ENCODE results near the gene AGPS. TPM values are rescaled to one million over a fixed set of nuclear protein-coding genes. Genes with fewer than 3 reads are reported as not detected.

Gene AGPS
- total and polyA plus RNA-seq, 9 of the 15 experiments (the other 6 are each of a cell fraction or from before 2014, with no cell fraction given) = 15.5 to 211 (median 63.1) TPM

GRCh38 chr2:177392373-177393202, at the start of gene AGPS (continued):
- TF ChIP-seq POLR2B (IDR thresholded peaks at IDR 0.05; ENCODE audit: low read depth, partially characterized antibody) (peak; percentile 90), HIVEP1 (CRISPR knock-in tag; IDR thresholded peaks at IDR 0.05) (peak; percentile 87), ZNF644 (tag; IDR thresholded peaks at IDR 0.05; ENCODE audit: low read depth) (peak; percentile 84), HMGN3 (IDR thresholded peaks at IDR 0.05; ENCODE audit: borderline replicate concordance, extremely low read depth, insufficient read length, low read depth, low read length) (peak; percentile 41), RFX1 (IDR thresholded peaks at IDR 0.05) (no peak), ZC3H4 (CRISPR knock-in tag; IDR thresholded peaks at IDR 0.05; ENCODE audit: borderline replicate concordance) (no peak), ELF4 (CRISPR knock-in tag; IDR thresholded peaks at IDR 0.05) (peak; percentile 63; the same call in 1 of the 2 replicates), SRF (CRISPR knock-in tag; IDR thresholded peaks at IDR 0.05) (0 out of 4 replicates have a peak, but pooled peaks of 1 of the 2 experiments have one; percentile 30), SPI1 (IDR thresholded peaks at IDR 0.05; ENCODE audit: borderline replicate concordance, low read depth, low read length) (0 out of 2 replicates have a peak, but pooled peaks have one; percentile 2), ZKSCAN1 (IDR thresholded peaks at IDR 0.05; ENCODE audit: low read depth, low read length) (peak; percentile 50; the same call in 1 of the 2 replicates), U2AF1 (optimal IDR thresholded peaks at IDR 0.05; ENCODE audit: low read depth, low read length) (peak; percentile 97), CHD1 (IDR thresholded peaks at IDR 0.05; ENCODE audit: low read length) (peak; percentile 43), BMI1 (IDR thresholded peaks at IDR 0.05; ENCODE audit: low read length) (no peak), ZNF75A (CRISPR knock-in tag; IDR thresholded peaks at IDR 0.05) (peak; percentile 69; the same call in 1 of the 2 replicates), NFIX (CRISPR knock-in tag; IDR thresholded peaks at IDR 0.05; ENCODE audit: low read depth) (no peak), CHD4 (IDR thresholded peaks at IDR 0.05; ENCODE audit: insufficient read depth, insufficient replicate concordance, low read depth, low read length, poor library complexity, severe bottlenecking) (no peak)
- TF ChIP-seq, protein P1, sequence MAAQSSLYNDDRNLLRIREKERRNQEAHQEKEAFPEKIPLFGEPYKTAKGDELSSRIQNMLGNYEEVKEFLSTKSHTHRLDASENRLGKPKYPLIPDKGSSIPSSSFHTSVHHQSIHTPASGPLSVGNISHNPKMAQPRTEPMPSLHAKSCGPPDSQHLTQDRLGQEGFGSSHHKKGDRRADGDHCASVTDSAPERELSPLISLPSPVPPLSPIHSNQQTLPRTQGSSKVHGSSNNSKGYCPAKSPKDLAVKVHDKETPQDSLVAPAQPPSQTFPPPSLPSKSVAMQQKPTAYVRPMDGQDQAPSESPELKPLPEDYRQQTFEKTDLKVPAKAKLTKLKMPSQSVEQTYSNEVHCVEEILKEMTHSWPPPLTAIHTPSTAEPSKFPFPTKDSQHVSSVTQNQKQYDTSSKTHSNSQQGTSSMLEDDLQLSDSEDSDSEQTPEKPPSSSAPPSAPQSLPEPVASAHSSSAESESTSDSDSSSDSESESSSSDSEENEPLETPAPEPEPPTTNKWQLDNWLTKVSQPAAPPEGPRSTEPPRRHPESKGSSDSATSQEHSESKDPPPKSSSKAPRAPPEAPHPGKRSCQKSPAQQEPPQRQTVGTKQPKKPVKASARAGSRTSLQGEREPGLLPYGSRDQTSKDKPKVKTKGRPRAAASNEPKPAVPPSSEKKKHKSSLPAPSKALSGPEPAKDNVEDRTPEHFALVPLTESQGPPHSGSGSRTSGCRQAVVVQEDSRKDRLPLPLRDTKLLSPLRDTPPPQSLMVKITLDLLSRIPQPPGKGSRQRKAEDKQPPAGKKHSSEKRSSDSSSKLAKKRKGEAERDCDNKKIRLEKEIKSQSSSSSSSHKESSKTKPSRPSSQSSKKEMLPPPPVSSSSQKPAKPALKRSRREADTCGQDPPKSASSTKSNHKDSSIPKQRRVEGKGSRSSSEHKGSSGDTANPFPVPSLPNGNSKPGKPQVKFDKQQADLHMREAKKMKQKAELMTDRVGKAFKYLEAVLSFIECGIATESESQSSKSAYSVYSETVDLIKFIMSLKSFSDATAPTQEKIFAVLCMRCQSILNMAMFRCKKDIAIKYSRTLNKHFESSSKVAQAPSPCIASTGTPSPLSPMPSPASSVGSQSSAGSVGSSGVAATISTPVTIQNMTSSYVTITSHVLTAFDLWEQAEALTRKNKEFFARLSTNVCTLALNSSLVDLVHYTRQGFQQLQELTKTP (IDR thresholded peaks at IDR 0.05; ENCODE audit: low read depth in 1 of 2, partially characterized antibody in 2 of 2) = peak in 1 of 2 experiments; percentile 54
- TF ChIP-seq, protein P2, sequence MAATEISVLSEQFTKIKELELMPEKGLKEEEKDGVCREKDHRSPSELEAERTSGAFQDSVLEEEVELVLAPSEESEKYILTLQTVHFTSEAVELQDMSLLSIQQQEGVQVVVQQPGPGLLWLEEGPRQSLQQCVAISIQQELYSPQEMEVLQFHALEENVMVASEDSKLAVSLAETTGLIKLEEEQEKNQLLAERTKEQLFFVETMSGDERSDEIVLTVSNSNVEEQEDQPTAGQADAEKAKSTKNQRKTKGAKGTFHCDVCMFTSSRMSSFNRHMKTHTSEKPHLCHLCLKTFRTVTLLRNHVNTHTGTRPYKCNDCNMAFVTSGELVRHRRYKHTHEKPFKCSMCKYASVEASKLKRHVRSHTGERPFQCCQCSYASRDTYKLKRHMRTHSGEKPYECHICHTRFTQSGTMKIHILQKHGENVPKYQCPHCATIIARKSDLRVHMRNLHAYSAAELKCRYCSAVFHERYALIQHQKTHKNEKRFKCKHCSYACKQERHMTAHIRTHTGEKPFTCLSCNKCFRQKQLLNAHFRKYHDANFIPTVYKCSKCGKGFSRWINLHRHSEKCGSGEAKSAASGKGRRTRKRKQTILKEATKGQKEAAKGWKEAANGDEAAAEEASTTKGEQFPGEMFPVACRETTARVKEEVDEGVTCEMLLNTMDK (IDR thresholded peaks at IDR 0.05; ENCODE audit: borderline replicate concordance, insufficient read depth, low read depth, low read length, poor library complexity, severe bottlenecking) = peak; percentile 78
